GM12874 (cell line): ENCODE measurements around the gene SEC22A.

Experiments used
- CTCF ChIP-seq: IDR thresholded peaks from 2 replicates; pipeline ENCODE4 v1.5.1; 2011; ENCODE audit warnings: low read depth, mild to moderate bottlenecking, control low read depth, low read length, moderate library complexity; ENCODE audit not compliant: insufficient read depth

The SEC22A gene

GRCh38 chr3:123290107-123290930 lies 88.6 kb downstream of the SEC22A start:
- TF ChIP-seq CTCF, result no peak

GRCh38 chr3:123290962-123291361 lies 89.2 kb downstream of the SEC22A start:
- no peak for TF ChIP-seq CTCF

GRCh38 chr3:123291404-123291803 lies 89.7 kb downstream of the SEC22A start:
- no peak for TF ChIP-seq CTCF

- no peak for TF ChIP-seq CTCF
Measured at GRCh38 chr3:123292321-123293310, 90.9 kb downstream of the SEC22A start.

- TF ChIP-seq CTCF, result no peak
Measured at GRCh38 chr3:123294296-123294938, 92.7 kb downstream of the SEC22A start.

GRCh38 chr3:123295171-123295900 lies 93.6 kb downstream of the SEC22A start:
- TF ChIP-seq CTCF, result no peak
